Measurements from ENCODE around the gene NRG3.

DNA sequence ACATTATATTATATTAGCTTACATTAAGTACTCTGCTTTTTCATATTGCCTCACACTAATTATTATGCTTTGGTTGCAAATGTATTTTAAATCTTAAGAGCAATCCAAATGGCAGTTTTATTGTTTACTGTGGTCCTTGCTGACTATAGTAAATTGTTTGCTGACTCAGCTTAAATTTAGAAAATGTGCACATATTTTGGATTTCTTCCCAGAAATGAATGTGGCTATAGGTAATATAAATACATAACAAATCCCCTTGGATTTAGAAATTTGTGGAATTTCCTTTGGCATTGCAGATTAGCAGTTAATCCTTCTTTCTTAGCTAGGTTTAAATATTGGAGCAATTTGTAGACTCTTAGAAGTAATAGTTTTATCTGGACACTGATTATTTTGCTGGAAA is 565.8 kb downstream of the NRG3 start:
- TF ChIP-seq, protein P1, sequence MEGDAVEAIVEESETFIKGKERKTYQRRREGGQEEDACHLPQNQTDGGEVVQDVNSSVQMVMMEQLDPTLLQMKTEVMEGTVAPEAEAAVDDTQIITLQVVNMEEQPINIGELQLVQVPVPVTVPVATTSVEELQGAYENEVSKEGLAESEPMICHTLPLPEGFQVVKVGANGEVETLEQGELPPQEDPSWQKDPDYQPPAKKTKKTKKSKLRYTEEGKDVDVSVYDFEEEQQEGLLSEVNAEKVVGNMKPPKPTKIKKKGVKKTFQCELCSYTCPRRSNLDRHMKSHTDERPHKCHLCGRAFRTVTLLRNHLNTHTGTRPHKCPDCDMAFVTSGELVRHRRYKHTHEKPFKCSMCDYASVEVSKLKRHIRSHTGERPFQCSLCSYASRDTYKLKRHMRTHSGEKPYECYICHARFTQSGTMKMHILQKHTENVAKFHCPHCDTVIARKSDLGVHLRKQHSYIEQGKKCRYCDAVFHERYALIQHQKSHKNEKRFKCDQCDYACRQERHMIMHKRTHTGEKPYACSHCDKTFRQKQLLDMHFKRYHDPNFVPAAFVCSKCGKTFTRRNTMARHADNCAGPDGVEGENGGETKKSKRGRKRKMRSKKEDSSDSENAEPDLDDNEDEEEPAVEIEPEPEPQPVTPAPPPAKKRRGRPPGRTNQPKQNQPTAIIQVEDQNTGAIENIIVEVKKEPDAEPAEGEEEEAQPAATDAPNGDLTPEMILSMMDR (IDR thresholded peaks at IDR 0.05 in 2 of 3, conservative IDR thresholded peaks at IDR 0.05 in 1 of 3; ENCODE audit: borderline replicate concordance in 1 of 3, insufficient read depth in 1 of 3, low read depth in 2 of 3, low read length in 2 of 3): no peak
- TF ChIP-seq YY1 (IDR thresholded peaks at IDR 0.05; ENCODE audit: extremely low read depth, insufficient replicate concordance, low read depth, low read length) (no peak), JUND (IDR thresholded peaks at IDR 0.05) (no peak), POLR2AphosphoS5 (IDR thresholded peaks at IDR 0.05; ENCODE audit: low read depth, low read length) (no peak), ZFX (IDR thresholded peaks at IDR 0.05) (no peak), ZNF274 (IDR thresholded peaks at IDR 0.05; ENCODE audit: low read depth, low read length) (no peak), POLR2A (IDR thresholded peaks at IDR 0.05; ENCODE audit: borderline replicate concordance, extremely low read depth, insufficient read depth, insufficient read length) (no peak), CEBPB (IDR thresholded peaks at IDR 0.05; ENCODE audit: low read depth) (no peak), EZH2 (IDR thresholded peaks at IDR 0.05) (no peak), SP1 (IDR thresholded peaks at IDR 0.05; ENCODE audit: low read depth) (no peak), SIN3A (IDR thresholded peaks at IDR 0.05; ENCODE audit: low read depth) (no peak), TCF7L2 (IDR thresholded peaks at IDR 0.05; ENCODE audit: borderline replicate concordance, extremely low read depth, insufficient read depth, insufficient read length) (no peak)
- TF ChIP-seq, protein P2, sequence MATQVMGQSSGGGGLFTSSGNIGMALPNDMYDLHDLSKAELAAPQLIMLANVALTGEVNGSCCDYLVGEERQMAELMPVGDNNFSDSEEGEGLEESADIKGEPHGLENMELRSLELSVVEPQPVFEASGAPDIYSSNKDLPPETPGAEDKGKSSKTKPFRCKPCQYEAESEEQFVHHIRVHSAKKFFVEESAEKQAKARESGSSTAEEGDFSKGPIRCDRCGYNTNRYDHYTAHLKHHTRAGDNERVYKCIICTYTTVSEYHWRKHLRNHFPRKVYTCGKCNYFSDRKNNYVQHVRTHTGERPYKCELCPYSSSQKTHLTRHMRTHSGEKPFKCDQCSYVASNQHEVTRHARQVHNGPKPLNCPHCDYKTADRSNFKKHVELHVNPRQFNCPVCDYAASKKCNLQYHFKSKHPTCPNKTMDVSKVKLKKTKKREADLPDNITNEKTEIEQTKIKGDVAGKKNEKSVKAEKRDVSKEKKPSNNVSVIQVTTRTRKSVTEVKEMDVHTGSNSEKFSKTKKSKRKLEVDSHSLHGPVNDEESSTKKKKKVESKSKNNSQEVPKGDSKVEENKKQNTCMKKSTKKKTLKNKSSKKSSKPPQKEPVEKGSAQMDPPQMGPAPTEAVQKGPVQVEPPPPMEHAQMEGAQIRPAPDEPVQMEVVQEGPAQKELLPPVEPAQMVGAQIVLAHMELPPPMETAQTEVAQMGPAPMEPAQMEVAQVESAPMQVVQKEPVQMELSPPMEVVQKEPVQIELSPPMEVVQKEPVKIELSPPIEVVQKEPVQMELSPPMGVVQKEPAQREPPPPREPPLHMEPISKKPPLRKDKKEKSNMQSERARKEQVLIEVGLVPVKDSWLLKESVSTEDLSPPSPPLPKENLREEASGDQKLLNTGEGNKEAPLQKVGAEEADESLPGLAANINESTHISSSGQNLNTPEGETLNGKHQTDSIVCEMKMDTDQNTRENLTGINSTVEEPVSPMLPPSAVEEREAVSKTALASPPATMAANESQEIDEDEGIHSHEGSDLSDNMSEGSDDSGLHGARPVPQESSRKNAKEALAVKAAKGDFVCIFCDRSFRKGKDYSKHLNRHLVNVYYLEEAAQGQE (IDR thresholded peaks at IDR 0.05; ENCODE audit: low read depth): no peak
- TF ChIP-seq, protein P3, sequence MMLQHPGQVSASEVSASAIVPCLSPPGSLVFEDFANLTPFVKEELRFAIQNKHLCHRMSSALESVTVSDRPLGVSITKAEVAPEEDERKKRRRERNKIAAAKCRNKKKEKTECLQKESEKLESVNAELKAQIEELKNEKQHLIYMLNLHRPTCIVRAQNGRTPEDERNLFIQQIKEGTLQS (IDR thresholded peaks at IDR 0.05): no peak
